Activated CD4-positive, alpha-beta memory T cell treated with anti-CD3 and anti-CD28 coated beads for 36 hours (primary cell): ENCODE data around the gene MAP3K12. TPM values are rescaled to one million over a fixed set of nuclear protein-coding genes. Genes with fewer than 3 reads are reported as not detected.
"Not testable (repeated sequence)": the region's sequence is repeated elsewhere in the genome, so short reads cannot be mapped to it uniquely, and the experiment has no call there.

Source experiments
- CTCF ChIA-PET: fragments of 350-600 bp; sonication (Branson Sonifier 250); formaldehyde crosslinking; loops from one replicate; lab custom pipeline; 2021; ENCODE audit warnings: antibody characterized with exemption, inconsistent platforms; lab: Charles Lee
- POLR2A ChIA-PET: fragments of 350-600 bp; sonication (Branson Sonifier 250); formaldehyde crosslinking; loops from one replicate; lab custom pipeline; 2021; ENCODE audit warnings: antibody characterized with exemption; lab: Charles Lee
- DNase-seq: peaks from one replicate; pipeline ENCODE4 v3.0.0-alpha.2; 2020
- H3K27ac Mint-ChIP-seq: one replicate; pipeline ENCODE4 v1.8.0; 2021; ENCODE audit warnings: mixed read lengths
- H3K27me3 Mint-ChIP-seq: one replicate; pipeline ENCODE4 v1.8.0; 2021; ENCODE audit warnings: mixed read lengths
- H3K36me3 Mint-ChIP-seq: one replicate; pipeline ENCODE4 v1.8.0; 2021; ENCODE audit warnings: mixed read lengths
- H3K4me1 Mint-ChIP-seq: one replicate; pipeline ENCODE4 v1.8.0; 2021; ENCODE audit warnings: low read depth, mixed read lengths
- H3K4me3 Mint-ChIP-seq: one replicate; pipeline ENCODE4 v1.8.0; 2021; ENCODE audit warnings: mild to moderate bottlenecking, mixed read lengths
- H3K9me3 Mint-ChIP-seq: one replicate; pipeline ENCODE4 v1.8.0; 2021; ENCODE audit warnings: mixed read lengths
- intact Hi-C: fragments of 100-400 bp; cut with micrococcal nuclease; formaldehyde crosslinking; loops from one replicate; pipeline ENCODE4 v1.15.1; 2023
- total RNA-seq, 2 experiments: library from RNA; stranded (reverse); gene quantifications; one replicate each; pipeline ENCODE4 v1.2.3, GENCODE V29; 2021

MAP3K12 gene, protein sequence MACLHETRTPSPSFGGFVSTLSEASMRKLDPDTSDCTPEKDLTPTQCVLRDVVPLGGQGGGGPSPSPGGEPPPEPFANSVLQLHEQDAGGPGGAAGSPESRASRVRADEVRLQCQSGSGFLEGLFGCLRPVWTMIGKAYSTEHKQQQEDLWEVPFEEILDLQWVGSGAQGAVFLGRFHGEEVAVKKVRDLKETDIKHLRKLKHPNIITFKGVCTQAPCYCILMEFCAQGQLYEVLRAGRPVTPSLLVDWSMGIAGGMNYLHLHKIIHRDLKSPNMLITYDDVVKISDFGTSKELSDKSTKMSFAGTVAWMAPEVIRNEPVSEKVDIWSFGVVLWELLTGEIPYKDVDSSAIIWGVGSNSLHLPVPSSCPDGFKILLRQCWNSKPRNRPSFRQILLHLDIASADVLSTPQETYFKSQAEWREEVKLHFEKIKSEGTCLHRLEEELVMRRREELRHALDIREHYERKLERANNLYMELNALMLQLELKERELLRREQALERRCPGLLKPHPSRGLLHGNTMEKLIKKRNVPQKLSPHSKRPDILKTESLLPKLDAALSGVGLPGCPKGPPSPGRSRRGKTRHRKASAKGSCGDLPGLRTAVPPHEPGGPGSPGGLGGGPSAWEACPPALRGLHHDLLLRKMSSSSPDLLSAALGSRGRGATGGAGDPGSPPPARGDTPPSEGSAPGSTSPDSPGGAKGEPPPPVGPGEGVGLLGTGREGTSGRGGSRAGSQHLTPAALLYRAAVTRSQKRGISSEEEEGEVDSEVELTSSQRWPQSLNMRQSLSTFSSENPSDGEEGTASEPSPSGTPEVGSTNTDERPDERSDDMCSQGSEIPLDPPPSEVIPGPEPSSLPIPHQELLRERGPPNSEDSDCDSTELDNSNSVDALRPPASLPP
- 10 to 100 TPM; 13.0 to 14.7 TPM for total RNA-seq

DNA sequence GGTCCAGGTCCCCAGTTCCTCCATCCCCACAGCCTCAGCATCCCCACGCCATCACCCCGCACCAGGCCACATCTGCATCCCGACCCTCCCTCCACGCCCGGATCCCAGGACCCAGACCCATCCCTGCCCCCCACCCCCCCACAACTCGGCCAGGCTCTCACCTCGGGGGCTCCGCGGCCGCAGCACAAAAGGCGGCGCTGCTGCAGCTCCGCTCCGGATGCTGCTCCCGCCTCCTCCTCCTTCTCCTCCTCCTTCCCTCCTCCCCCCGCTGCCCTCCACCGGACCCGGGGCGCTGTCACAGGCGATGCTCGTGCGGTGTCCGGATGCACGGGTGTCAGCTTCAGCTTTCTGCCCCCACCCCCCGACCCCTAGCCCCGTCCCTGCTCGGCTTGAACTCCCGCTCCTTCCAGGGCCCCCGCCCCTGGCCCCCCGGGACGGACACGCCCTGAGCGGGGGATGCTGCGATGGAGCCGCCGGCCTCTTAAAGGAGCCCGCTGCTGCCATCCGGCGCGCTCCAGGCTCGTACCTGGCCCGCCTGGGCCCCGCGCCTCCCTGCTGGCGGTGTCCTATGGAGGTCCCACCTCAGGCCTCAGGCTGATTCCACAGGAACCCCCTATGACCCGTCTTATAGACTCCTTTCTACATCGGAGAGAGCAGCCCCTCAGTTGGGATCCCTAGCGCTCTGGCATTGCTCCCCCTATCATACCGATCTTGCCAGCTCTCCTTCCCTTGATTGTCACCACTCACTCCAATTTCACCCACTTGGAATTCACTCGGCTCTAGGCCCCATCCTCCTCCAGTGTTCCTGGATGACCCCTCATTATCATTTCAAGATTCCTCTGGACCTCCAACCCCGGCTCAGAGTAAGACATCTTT is at the start of gene MAP3K12:
Gene MAP3K12, minus strand, starts transcription at position 193 of the 876 bp plus-strand sequence. CDS start 12,067 bp downstream, outside the sequence.
- H3K27ac Mint-ChIP-seq: peak within 1 kb of the TSS; percentile 93
- H3K27me3 Mint-ChIP-seq: no peaks in the 10 kb centered on the region
- ChIA-PET CTCF (interaction anchor here (0.9 to 3.7 kb wide), 5 partner anchors 9 to 147 kb away, joined by 3 to 20 read pairs (median 4); partner anchors contain the start of gene NPFF), POLR2A (interaction anchor here (0.6 to 2.2 kb wide), 9 partner anchors 8 to 177 kb away, joined by 3 to 11 read pairs (median 5); partner anchors contain the start of genes AAAS and SP1)
- intact Hi-C loops: loop anchor here (1.0 kb wide), 6 partner anchors 48 to 228 kb away; partner anchors contain the start of genes ATP5MC2, CALCOCO1 and PRR13
- H3K9me3 Mint-ChIP-seq: no peaks in the 10 kb centered on the region
- peak within 1 kb of the TSS; percentile 84 for H3K4me3 Mint-ChIP-seq
- peak; percentile 79 for DNase-seq
- peaks cover 37% of the 10 kb centered on the region for H3K4me1 Mint-ChIP-seq
- H3K36me3 Mint-ChIP-seq: no peaks in the 10 kb centered on the region

DNA sequence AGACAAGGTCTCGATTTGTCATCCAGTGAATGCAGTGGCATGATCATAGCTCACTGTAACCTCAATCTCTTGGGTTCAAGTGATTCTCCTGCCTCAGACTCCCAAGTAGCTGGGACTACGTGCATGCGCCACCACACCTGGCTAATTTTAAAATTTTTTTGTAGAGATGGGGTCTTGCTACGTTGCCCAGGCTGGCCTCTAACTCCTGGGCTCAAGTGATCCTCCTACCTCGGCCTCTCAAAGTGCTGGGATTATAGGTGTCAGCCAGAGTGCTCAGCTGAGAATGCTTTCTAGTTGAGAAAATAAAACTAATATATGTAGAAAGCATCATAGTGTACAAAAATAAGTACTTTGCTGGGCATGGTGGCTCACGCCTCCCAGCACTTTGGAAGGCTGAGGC is 49.1 kb upstream of the MAP3K12 start:
- intact Hi-C loops, H3K27ac Mint-ChIP-seq: not testable (repeated sequence)
- POLR2A ChIA-PET: interaction anchor here (1.1 kb wide), 1 partner anchor 128 kb away, joined by 3 read pairs; no protein-coding TSS in a partner anchor

GRCh38 chr12:53543539-53543938 is 44.3 kb upstream of the MAP3K12 start:
- intact Hi-C loops: loop anchor here (1.0 to 5.0 kb wide), 5 partner anchors 18 to 203 kb away; partner anchors contain the start of genes ATF7 and ATP5MC2
- Mint-ChIP-seq H3K27ac (peak overlapping the region; percentile 66), H3K9me3 (no peaks in the 10 kb centered on the region), H3K4me1 (peaks cover 11% of the 10 kb centered on the region), H3K4me3 (no peak overlapping the region), H3K36me3 (peaks cover 13% of the 10 kb centered on the region), H3K27me3 (no peaks in the 10 kb centered on the region)
- ChIA-PET POLR2A (interaction anchor here (0.6 to 2.1 kb wide), 4 partner anchors 10 to 200 kb away, joined by 3 to 7 read pairs (median 3); partner anchors contain the start of gene ATP5MC2), CTCF (interaction anchor here (0.5 to 6.0 kb wide), 46 partner anchors 9 to 276 kb away, joined by 3 to 132 read pairs (median 4); partner anchors contain the start of genes AAAS, ATF7, ATP5MC2 and TARBP2)
- peak; percentile 73 for DNase-seq

More for the DNA sequence above, 49.1 kb upstream of the MAP3K12 start:
- CTCF ChIA-PET: interaction anchor here (0.9 kb wide), 1 partner anchor 127 kb away, joined by 3 read pairs; the partner anchor contains the start of gene ATP5MC2
- not testable (repeated sequence) for H3K9me3 Mint-ChIP-seq, H3K36me3 Mint-ChIP-seq, H3K27me3 Mint-ChIP-seq, H3K4me3 Mint-ChIP-seq, DNase-seq
- H3K4me1 Mint-ChIP-seq: peaks cover 14% of the 10 kb centered on the region

- H3K27me3 Mint-ChIP-seq: no peaks in the 10 kb centered on the region
Observed at GRCh38 chr12:53539526-53539925, 40.3 kb upstream of the MAP3K12 start.

GRCh38 chr12:53538209-53538689 is 39.0 kb upstream of the MAP3K12 start:
- Mint-ChIP-seq H3K27ac (no peak overlapping the region), H3K9me3 (no peaks in the 10 kb centered on the region), H3K36me3 (peaks cover 27% of the 10 kb centered on the region), H3K4me1 (no peaks in the 10 kb centered on the region), H3K27me3 (no peaks in the 10 kb centered on the region), H3K4me3 (no peak overlapping the region)
- CTCF ChIA-PET: interaction anchor here (1.1 to 1.7 kb wide), 4 partner anchors 30 to 208 kb away, joined by 4 to 6 read pairs (median 4); partner anchors contain the start of gene ATP5MC2
- intact Hi-C loops: no loop called here
- DNase-seq: no peak
- POLR2A ChIA-PET: no interaction called here

More at GRCh38 chr12:53539526-53539925, 40.3 kb upstream of the MAP3K12 start:
- CTCF ChIA-PET: interaction anchor here (1.4 to 1.7 kb wide), 2 partner anchors 31 to 207 kb away, joined by 5 to 6 read pairs; no protein-coding TSS in a partner anchor
- no peak overlapping the region for H3K27ac Mint-ChIP-seq
- no peak overlapping the region for H3K4me3 Mint-ChIP-seq
- H3K36me3 Mint-ChIP-seq: peaks cover 21% of the 10 kb centered on the region
- intact Hi-C loops: no loop called here
- POLR2A ChIA-PET: interaction anchor here (0.7 kb wide), 1 partner anchor 136 kb away, joined by 3 read pairs; the partner anchor contains the start of gene ATP5MC2
- H3K4me1 Mint-ChIP-seq: peaks cover 11% of the 10 kb centered on the region
- no peak for DNase-seq
- H3K9me3 Mint-ChIP-seq: no peaks in the 10 kb centered on the region

DNA sequence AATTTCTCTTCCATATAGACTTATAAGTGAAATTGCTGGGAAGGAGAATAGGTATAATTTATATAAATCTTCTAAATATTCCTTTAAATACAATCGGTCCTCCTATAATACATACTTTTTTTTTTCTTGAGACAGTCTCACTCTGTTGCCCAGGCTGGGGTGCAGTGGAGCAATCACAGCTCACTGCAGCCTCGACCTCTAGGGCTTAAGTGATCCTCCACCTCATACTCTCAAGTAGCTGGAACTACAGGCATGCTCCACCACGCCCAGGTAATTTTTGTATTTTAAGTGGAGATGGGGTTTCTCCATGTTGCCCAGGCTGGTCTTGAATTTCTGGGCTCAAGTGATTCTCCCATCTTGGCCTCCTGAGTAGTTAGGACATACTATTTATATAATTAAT is 37.7 kb upstream of the MAP3K12 start:
- H3K36me3 Mint-ChIP-seq: peaks cover 32% of the 10 kb centered on the region
- ChIA-PET POLR2A (no interaction called here), CTCF (interaction anchor here (1.6 kb wide), 1 partner anchor 139 kb away, joined by 4 read pairs; the partner anchor contains the start of gene ATP5MC2)
- H3K4me1 Mint-ChIP-seq: no peaks in the 10 kb centered on the region
- intact Hi-C loops: no loop called here
- no peak overlapping the region for H3K4me3 Mint-ChIP-seq
- no peak overlapping the region for H3K27ac Mint-ChIP-seq
- H3K27me3 Mint-ChIP-seq: no peaks in the 10 kb centered on the region
- H3K9me3 Mint-ChIP-seq: no peaks in the 10 kb centered on the region
- DNase-seq: no peak

DNA sequence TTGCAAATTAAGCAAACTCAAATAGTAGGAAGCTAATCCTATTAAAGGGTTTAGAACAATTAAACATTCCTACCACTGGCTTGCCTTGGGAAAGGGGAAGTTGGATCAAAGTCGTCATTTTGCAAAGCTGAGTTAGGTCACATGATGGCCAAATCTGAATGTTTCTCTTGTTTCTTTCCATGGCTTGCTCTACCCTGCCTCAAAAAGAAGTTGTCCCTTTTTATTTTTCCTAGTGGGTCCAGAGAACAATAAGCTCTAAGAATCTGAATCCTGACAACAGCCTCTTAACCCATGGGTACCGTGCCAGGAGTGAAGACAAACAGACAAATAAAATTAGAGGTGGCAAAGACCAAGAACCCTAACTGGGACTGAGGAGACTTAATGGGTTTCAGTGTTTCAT is 34.2 kb upstream of the MAP3K12 start:
- H3K27ac Mint-ChIP-seq: no peak overlapping the region
- no peaks in the 10 kb centered on the region for H3K27me3 Mint-ChIP-seq
- no peaks in the 10 kb centered on the region for H3K9me3 Mint-ChIP-seq
- no peaks in the 10 kb centered on the region for H3K4me1 Mint-ChIP-seq
- POLR2A ChIA-PET: no interaction called here
- H3K36me3 Mint-ChIP-seq: peaks cover 33% of the 10 kb centered on the region
- no peak overlapping the region for H3K4me3 Mint-ChIP-seq
- intact Hi-C loops: no loop called here
- CTCF ChIA-PET: interaction anchor here (2.8 kb wide), 1 partner anchor 10 kb away, joined by 14 read pairs; no protein-coding TSS in a partner anchor
- DNase-seq: no peak

DNA sequence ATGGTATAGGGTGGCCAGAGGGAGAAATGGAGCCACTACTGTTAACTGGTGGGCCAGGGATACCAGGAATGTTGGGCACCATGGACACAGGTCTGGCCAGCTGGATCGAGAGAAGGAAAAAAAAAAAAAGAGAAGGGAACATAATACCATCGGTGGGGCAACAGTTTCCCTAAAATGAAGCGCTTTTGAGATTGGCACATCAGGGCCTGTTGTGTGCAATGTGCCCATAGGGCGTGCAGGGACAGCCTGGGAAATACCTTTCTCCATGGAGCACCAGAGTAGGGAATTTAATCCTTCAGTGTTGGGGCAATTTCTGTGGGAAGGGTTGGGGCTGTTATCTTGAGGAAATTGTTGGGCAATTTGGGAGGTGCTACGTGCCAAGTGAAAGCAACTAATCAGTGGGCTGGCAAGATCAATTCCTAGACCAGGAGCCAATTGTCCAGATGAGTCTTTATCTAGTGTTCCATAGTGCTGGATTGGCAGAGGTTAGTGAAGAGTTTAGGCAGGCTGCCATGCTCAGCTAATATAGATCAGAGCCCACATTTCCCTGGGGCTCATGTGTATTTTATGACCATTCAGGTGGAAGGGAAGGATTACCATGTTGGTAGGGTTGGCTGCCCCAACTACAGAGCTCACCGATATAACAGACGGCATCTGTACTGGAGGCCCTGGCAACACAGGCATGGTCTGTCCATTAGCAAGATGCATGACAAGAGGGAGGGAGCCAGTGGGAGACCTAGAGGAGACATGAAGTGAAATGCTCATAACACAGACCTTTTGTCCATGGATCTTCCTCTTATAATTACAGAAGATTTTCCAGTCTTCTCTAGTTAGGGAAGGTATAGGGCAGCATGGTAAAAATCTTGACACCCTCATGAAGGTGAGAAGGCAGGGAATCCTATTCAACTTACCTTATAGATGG is 33.5 kb upstream of the MAP3K12 start:
- CTCF ChIA-PET: interaction anchor here (2.8 kb wide), 1 partner anchor 11 kb away, joined by 14 read pairs; no protein-coding TSS in a partner anchor
- H3K36me3 Mint-ChIP-seq: peaks cover 31% of the 10 kb centered on the region
- POLR2A ChIA-PET: no interaction called here
- H3K9me3 Mint-ChIP-seq: no peaks in the 10 kb centered on the region
- H3K4me3 Mint-ChIP-seq: no peak overlapping the region
- no peak for DNase-seq
- intact Hi-C loops: no loop called here
- no peaks in the 10 kb centered on the region for H3K4me1 Mint-ChIP-seq
- no peak overlapping the region for H3K27ac Mint-ChIP-seq
- H3K27me3 Mint-ChIP-seq: no peaks in the 10 kb centered on the region

GRCh38 chr12:53532021-53532420 is 32.8 kb upstream of the MAP3K12 start:
- CTCF ChIA-PET: interaction anchor here (0.7 to 2.8 kb wide), 2 partner anchors 11 to 144 kb away, joined by 3 to 14 read pairs; partner anchors contain the start of gene ATP5MC2
- Mint-ChIP-seq H3K4me1 (no peaks in the 10 kb centered on the region), H3K4me3 (no peak overlapping the region), H3K27ac (no peak overlapping the region), H3K9me3 (no peaks in the 10 kb centered on the region), H3K27me3 (no peaks in the 10 kb centered on the region), H3K36me3 (peaks cover 31% of the 10 kb centered on the region)
- POLR2A ChIA-PET: no interaction called here
- intact Hi-C loops: no loop called here
- no peak for DNase-seq
